Activated gamma-delta T cell treated with anti-CD3 and anti-CD28 coated beads, Interleukin-2, amount 50 U/mL, for 16 hours (primary cell): ENCODE results near the gene DPH2.

Experiments
- DNase-seq: peaks from one replicate; pipeline ENCODE4 v3.0.0-alpha.2; 2020; ENCODE audit warnings: low read depth

Gene DPH2

GRCh38 chr1:43984855-43985254, 15.0 kb downstream of the DPH2 start:
- DNase-seq = no peak

- no peak for DNase-seq
Measured at GRCh38 chr1:43985984-43986595, 16.3 kb downstream of the DPH2 start.

- no peak for DNase-seq
Measured at GRCh38 chr1:43986712-43987111, 16.9 kb downstream of the DPH2 start.

GRCh38 chr1:43987159-43987902, 17.5 kb downstream of the DPH2 start:
- no peak for DNase-seq

- no peak for DNase-seq
Measured at GRCh38 chr1:43990271-43991199, 20.7 kb downstream of the DPH2 start.

GRCh38 chr1:43991200-43991475, 21.3 kb downstream of the DPH2 start:
- DNase-seq = no peak

GRCh38 chr1:43991476-43992231, 21.8 kb downstream of the DPH2 start, which contains the start of gene CCDC24:
Gene CCDC24 (plus strand): TSS chr1:43991599. CDS start chr1:43991879, 280 bp downstream.
- peak; percentile 68 for DNase-seq

GRCh38 chr1:43992232-43992995, 22.6 kb downstream of the DPH2 start:
- DNase-seq = no peak

GRCh38 chr1:43993206-43993914, 23.6 kb downstream of the DPH2 start:
- no peak for DNase-seq

GRCh38 chr1:43994071-43994470, 24.3 kb downstream of the DPH2 start:
- DNase-seq = no peak

GRCh38 chr1:43994794-43995790, 25.3 kb downstream of the DPH2 start:
- no peak for DNase-seq

- no peak for DNase-seq
Measured at GRCh38 chr1:43995984-43996732, 26.3 kb downstream of the DPH2 start.

- DNase-seq = no peak
Measured at GRCh38 chr1:43996733-43997115, 26.9 kb downstream of the DPH2 start.

GRCh38 chr1:43997295-43997999, 27.6 kb downstream of the DPH2 start:
- no peak for DNase-seq

- DNase-seq = no peak
Measured at GRCh38 chr1:43998000-43998378, 28.2 kb downstream of the DPH2 start.

GRCh38 chr1:43999455-43999854, 29.6 kb downstream of the DPH2 start:
- DNase-seq = no peak

GRCh38 chr1:44000122-44000665, 30.4 kb downstream of the DPH2 start:
- no peak for DNase-seq

- DNase-seq = no peak
Measured at GRCh38 chr1:44002165-44002564, 32.4 kb downstream of the DPH2 start.
